Right forelimb (tissue), 1 donor: ENCODE results near the gene PLXNC1.

Source experiments
- DNase-seq: peaks from one replicate; pipeline ENCODE4 v3.0.0-alpha.2; 2018

The PLXNC1 gene

DNA sequence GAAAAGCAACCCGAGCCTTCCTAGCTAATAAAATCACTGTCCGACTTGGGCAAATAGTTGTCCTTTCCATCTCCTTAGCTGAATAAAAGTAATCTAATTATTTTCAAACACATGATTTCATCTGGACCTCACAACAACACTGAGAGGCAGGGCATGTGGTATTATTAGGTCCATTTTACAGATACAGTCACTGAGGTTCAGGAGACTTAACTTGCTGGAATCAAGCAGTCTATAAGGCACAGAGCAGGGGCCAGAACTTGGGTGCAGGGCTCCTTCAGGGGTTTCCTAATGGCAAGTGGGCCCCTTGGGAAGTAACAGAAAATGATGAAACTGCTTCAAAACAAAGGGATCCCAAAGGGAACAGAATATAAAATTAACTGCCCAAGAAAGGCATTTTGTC is 15.5 kb downstream of the PLXNC1 start:
- no peak for DNase-seq

DNA sequence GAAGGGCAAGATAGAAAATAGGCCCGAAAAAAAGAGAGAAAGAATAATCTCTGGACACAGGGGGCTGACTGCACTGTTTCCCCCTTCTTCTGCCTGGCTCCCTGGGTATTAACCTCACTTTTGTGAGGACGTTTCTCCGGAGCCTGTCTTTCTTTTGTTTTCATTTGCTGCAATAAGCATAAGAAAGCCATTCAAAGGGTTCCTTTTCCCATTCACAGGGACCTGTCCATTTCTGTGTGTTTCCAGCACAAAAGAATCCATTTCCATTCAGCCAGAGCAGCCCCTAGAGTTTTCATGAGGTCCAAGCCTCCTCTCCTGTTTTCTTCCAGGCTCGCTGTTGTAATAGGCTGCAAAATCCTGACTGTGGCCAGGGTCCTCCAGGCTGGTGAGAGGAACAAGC is 16.8 kb downstream of the PLXNC1 start:
- no peak for DNase-seq

DNA sequence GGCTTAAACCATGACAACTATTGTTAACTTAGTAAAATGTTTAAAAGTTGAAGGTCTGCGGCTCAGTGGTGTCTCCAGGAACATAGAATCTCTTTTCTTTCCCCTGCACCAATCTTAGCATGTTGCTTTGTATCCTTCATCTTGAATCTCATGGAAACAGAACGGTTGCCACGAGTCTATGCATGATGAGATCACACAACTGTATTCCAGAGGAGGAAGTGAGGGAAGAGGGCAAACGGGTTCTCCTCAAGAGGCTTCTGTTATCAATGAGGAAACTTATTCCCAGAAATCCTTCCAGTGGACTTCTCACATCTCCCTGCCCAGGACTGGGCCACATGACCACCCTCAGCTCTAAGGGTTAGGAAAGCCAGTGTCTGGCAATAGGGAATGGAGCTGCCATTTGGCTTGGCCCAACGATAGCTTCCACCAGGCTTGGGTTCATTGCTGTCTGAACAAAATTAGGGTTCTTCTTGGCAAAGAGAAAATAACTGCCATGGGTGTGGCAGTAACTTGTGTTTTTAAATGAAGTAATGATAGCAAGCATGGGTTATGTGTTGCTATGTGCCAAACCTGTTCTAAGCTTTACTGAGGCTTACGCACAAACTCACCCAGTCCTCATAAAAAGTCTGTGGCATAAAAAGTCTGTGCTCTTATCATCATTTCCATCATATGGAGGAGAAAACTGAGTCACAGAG is 17.4 kb downstream of the PLXNC1 start:
- no peak for DNase-seq

DNA sequence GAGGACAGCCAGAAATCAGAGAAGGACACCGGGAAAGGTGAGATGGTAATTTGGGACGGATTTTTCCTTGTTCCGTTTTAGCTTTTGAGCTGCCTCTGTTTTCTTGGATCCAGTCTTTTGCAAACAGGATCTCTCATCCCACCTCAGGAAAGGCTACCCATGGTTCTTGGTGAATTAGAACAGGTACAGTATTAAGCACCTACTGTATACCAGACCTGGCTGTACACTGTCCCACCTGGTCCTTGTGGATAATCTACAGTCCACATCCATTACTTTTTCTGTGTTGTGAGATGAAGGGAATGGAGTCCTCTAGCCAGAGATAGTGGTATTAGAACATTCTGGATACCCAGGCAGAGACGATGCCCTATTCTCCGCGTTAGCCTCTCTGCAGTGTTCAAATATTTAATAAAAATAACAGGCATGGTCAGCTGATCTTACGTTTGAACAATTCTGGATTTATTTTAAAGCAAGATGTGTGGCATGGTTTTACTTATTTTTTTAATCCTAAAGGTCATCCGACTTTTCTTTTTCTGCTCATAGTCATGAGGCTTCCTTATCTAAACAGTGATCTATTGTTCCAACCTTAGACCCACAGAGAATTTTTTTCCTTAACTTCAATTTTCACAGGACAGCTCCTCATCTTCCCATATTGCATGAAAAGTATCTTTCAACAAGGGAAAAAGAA is 18.8 kb downstream of the PLXNC1 start:
- DNase-seq = no peak

DNA sequence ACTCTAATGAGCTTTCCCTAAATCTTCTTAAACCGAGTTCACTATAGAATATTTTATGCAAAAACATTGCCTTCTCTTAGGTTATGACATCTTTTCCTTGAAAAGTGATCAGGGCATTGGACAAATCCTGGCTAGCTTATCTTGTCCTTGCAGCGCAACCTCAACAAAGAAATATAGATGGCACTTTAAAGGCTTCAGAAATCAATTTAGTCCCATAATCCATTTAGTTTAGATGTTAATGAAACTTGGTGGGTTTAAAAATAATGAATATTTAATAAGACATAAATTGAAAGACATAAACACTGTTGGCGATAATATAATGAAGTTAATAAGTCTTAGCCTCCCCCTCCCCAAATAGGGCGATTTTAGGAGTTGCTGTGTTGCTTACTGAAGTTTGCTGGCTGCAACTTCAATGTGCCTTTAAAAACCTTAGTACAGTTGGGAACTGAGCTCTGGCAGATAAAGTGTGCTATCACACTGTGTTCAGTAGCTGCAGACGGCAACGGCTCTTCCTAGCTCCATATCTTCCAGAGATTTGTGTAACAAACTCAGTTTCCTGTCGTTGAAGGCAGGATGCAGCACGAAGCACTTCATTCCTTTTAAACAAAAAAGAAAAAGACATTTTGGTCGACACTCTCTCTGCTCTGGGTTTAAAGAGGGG is 19.5 kb downstream of the PLXNC1 start:
- no peak for DNase-seq

DNA sequence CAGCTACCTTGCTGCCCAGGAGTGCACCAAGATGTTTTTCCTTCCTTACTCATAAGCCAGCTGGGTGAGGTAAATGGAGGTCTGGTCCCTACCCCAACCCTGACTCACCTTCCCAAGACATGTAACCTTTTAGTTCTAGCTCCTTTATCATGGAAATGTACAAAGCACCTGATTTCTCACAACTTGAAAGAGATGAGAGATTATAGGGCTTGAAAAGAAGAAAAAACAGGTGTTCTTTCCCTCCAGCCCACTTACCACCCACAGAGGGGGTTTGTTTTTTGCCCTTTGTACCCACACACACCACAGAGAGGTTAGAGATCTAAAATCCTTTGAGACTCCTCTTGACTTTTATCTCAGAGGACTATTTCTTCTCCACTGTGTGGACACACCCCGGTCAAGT is 21.1 kb downstream of the PLXNC1 start:
- no peak for DNase-seq

DNA sequence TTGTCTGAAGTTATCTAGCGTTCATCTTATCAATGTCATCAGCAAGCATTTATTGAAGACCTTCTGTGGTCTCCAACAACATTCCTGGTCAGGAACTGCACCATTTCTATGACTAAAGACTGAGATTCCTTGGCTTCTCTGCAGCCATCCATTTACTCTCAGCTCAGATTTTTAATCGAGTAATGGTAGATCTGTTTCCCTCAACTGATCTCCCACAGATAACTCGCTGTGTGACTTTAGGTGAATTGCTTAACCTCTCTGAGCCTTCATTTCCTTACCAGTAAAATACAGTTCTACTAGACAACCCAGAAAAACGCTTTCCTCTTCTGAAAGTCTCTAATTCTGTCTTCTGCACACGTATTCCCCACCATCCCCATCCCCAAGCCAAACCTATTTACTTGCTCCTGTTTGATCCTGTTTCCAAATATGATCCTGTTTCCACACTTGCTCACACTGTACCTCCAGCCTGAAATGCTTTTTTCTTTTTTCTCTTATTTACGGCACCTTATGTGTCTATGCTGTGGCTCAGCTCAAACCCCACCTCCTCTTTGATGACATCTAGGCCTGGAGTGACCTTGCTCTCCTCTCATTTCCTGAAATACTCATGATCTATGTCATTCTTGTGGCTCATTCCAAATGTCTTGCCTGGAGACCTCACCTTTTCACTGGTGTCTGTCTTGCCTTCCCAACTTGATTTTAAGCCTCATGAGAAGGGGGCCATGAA is 21.8 kb downstream of the PLXNC1 start:
- DNase-seq = no peak

DNA sequence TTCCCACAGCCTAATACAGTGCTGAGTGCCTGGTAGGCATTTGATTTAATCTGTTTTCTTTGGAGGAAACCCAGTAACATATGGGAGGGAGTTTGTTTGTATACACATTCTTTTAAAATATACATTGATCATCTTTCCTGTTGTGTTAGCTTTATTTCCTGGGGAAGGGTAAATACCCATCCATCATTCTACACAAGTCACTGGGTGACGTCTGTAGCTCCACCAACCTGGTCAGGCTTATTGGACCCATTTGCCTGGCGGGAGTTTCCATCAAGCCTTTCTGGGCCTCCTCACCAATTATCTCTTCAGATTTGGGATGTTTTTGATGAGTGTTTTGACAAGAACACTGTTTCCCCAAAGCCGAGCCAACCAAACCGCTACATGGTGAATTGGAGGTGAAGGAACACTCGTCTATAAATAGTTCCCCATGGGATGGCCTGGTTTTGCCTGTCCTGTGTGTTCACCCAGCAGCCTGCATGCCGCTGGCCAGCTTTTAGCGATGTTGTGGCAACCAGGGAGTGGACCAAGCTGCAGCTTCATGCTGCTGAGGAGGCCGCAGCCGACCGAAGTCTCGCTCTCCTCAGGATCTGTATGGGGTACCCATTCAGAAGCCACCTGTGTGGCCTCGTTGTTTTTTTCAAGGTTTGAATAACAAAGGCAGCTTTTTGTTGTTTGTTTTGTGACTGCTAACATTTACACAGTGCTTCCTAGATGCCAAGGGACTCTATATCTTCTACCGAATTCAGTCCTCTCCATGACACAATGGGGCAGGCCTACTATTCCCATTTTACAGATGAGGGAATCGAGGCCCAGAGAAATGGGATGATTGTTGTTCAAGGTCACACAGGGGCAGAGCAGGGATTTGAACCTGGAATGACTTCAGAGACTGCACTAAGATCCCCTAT is 22.6 kb downstream of the PLXNC1 start:
- no peak for DNase-seq

DNA sequence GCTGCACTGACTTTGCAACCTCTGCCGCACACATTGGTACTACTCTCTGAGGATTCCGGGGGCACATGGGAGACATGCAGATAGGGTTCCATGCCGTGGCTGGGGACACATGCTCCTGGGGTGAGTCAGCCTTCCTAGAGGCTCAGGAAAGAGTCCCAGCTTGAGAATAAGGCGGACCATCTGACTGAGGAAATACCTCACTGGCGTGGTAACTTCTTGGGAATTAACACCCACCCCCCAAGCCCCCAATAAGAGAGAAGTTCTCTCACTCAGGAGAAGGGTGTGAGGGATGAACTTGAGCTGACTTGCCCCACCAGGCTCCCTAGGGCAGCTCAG is 23.2 kb downstream of the PLXNC1 start:
- no peak for DNase-seq

DNA sequence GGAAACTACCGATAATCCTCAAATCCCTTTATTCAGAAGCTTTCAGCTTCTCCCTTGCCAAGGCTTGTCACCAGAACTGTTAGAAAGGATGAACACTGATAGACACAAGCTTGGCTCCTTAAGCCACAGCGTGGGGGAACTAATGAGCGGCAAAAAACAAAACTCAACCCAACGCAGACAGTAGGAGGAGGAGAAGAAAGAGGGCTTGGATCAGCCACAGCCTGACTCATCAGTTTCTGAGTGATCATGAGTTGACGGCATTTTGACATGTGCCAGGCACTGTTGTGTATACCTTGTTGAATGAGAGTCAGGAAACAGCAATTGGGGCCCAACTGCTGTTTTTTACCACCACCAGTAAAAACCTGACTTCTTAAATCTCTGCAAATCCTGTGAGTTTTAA is 23.7 kb downstream of the PLXNC1 start:
- DNase-seq = no peak

DNA sequence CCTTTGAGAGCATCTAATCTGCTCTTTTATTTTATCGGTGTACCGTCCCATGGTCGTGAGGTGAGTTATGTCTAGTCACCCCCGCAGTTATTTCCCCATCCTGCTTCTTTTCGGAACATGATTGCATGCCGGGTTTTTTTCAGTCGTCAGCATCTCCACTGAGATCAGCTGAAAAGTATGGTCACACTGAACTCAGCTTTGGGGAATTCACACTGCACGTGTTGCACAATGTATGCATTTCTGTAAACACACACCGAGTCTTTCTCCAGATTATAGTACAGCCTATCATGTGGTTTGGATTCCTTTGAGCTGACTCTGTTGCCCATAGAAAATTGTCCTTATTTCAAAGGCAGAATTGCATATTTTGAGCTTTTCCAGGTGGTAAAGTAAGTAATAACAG is 24.6 kb downstream of the PLXNC1 start:
- DNase-seq = no peak

DNA sequence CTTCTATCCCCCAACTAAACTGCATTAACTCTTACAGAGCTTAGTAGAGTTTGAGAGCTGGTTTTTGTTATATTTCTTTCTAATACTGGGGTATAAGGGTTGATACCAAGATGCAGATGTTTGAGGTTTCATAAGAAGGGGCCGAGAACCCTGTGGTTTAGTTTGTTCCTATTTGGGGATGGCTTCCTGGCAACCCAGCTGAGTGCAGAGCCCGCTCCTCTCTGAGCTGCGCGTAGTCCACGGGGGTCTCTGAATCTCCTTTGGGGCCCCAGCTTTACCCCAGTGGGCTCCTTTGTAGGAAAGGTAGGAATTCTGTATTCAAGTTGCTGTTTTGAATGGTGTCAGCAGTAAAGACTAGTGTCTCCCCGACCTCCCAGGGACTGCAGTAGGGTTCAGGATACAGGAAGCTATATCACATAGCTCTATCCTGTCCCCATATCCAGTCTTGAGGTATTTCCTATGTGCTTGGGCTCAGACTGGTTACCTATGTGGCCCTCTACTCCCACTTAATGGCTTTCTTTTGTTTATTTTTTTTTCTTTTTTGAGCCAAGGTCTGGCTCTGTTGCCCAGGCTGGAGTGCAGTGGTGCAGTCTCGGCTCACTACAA is 25.4 kb downstream of the PLXNC1 start:
- DNase-seq = no peak

DNA sequence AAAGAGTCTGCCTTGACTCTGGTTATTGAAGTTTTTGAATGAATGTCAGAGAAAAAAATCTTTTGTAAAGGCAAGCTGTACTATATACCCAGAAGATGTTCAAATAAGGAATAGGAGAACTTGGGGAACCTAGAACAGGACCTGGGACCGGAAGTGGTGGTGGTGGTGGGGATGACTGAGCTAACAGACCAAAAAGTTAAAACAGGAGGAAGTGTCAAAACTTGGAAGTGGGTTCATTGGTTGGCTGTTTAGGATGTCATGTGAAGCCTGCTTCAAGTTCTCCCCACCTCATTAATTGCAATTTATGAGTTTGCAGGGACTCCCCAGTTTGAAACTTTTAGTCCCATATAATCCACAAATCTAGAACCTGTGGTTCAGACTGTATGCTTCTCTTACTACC is 26.2 kb downstream of the PLXNC1 start:
- DNase-seq = no peak

DNA sequence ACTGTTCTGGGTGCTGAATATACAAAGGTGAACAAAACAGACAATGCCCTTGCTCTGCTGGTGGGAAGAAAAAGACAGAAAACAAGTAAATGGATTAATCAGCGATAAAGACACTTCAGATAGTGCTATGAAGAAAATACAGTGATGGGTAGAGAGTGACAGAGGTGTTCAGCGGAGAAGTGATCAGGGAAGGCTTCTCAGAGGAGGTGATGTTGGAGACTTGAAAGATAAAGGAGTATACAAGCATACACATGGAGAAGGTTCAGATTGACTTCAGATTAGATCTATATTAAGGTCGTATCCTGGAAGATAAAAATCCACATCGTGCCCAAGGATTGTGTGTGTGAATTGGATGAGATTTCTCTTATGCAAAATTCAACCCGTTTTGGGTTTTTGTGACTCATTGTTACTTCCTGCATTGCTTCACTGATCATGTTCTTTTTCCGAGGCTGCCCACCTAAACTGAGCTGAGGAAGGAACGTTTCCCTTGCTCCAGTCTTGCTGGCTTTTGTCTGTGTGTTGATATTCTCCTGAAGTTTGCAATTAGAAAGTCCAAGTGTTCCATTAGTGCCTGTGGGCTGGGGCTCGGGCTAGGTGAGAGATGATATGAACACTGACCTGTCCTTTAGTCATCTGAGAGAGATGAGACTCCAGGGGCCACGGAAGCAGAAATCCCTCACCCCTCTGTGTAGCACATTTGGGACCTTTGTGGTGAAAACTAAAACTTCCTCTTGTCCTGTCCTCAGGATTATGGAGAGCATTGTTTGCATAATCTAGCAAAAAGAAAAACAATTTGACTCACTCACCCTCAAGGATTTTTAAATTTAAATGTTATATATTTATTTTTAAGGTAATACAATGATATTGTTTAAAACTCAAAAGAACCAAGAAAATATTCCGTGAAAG is 27.6 kb downstream of the PLXNC1 start:
- no peak for DNase-seq

DNA sequence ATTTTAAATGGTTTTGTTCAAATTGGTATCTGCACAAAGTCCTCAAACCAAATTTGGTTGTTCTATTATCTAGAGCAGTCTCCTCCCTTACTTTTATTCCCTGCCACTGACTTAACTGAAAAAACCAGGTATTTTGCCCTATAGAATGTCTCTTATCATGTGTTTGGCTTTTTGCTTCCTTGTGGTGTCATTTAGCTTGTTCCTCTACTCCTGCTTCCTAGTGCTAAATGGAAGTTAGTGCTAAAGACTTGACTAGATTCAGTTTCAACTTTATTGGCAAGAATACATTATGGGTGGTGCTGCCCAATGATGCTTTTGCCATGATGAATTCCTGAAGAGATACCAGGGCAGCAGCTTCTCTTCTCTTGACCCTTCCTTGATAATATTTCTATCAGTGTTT is 29.7 kb downstream of the PLXNC1 start:
- DNase-seq = no peak

DNA sequence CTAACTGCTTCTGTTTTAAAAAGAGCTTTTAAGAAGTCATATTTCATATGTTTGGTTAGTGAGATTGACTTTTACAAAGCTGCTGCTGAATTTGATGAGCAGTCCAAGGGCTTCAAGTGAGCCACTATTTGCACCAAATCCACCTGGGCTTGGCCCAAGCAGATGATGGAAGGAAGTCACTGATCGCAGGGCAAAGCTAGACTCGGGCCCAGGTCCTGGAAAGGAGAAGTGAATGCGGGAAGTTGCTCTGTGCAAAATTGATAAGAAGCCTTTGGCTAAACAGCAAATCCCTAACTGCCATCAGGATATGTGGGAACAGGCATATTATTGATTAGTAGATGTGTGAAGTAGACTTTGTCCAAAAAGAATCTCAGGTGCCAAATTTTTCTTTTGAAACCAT is 30.5 kb downstream of the PLXNC1 start:
- no peak for DNase-seq

DNA sequence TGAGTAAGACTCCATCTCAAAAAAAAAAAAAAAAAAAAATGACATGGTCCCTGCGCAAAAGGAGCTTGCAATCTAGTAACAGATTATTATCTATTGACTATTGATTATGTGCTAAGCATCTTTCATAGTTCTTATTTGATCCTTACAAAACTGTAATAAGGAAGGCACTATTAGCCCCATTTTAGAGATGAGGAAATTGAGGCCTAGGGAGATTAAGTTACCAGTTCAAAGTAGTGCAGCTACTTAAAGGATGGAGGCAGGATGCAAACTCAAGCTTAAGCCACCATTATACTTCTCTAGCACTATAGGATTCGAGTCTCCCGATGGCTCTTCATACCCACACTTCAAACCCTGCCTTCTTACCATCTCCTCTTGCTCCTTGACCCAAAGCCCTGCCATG is 31.3 kb downstream of the PLXNC1 start:
- DNase-seq = no peak

DNA sequence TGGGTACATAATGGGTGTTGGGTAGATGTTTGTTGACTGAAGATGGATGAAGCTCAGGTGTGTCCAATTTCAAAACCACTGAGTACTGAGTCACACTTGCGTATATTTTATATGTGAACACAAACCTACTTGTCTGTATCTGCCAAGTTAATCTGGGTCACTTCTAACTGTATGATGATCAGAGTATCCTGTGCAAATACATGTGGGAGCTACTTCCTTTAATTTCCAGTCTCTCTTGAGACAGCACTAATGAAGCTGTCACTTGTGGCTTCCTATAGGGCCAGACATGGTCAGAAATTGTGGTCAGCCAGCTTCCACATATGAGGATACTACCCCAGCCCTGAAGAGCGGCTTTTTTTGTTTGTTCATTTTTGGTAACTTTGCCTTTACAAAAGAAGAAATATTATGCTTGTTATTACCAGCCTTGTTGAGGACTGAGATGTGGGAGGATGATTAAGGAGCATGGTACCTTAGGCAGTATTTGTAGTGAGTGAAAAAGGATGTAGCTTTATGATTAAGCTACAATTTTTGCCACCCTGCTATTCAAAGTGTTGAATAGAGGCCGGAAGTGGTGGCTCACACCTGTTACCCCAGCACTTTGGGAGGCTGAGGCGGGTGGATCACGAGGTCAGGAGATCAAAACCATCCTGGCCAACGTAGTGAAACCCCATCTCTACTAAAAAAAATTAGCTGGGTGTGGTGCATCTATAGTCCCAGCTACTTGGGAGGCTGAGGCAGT is 32.4 kb downstream of the PLXNC1 start:
- DNase-seq = no peak

DNA sequence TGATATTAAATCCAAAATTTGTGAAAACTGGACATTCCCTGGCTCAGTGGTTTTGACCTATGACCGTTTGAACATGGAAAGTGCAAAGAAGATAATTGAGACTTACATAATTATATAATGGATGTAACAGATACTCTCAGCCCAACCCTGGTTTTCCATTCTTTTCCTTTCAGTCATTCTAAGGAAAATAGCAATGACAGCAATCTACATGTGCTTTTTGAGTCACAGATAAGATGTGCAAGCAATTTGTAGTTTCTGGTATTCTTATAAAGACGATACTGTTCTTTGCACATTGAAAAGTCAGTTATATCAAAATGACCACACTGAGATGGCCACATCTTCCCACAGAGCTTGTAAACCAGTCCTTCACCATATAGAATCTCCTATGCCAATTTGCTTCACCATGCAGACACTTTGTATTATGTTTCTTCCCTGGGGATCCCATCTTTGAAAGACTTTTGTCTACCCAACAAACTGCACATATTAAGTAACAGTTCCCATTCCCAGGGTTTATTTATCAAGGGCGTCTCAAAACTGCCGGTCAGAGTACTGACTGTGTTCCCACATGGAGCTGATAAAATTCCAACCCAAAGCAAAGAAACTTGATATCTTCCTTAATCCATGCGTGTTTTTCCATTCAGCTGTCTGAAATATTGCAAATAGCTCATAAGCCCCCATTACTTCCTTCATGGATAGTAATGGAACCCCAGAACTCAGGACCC is 34.8 kb downstream of the PLXNC1 start:
- DNase-seq = no peak
